Esophagus muscularis mucosa (tissue), 4 donors: ENCODE results near the gene CFAP57. TPM values are rescaled to one million over a fixed set of nuclear protein-coding genes. Genes with fewer than 3 reads are reported as not detected.

Source experiments
- DNase-seq: peaks from one replicate; pipeline ENCODE4 v3.0.0-alpha.2; 2017; ENCODE audit errors: extremely low spot score
- H3K27ac ChIP-seq, 4 donors: fragments of 200-600 bp; sonication (generic); replicated peaks in 1 of 4; 1 replicate in 3 of 4; 2 replicates in 1 of 4; pipeline ENCODE4 v1.5.1; 2016 to 2019; ENCODE audit warnings: mild to moderate bottlenecking in 1 of 4
- H3K27me3 ChIP-seq, 4 donors: fragments of 200-600 bp; sonication (generic); one replicate each; pipeline versions ENCODE4 v1.5.1 to v1.6.0; 2016 to 2019
- H3K36me3 ChIP-seq, 4 donors: fragments of 200-600 bp; sonication (generic); one replicate each; pipeline ENCODE4 v1.5.1; 2016 to 2019
- H3K4me1 ChIP-seq, 4 donors: fragments of 200-600 bp; sonication (generic); one replicate each; pipeline ENCODE4 v1.5.1; 2016 to 2019
- H3K4me3 ChIP-seq, 4 donors: fragments of 200-600 bp; sonication (generic); 1 replicate in 2 of 4; 2 replicates in 2 of 4; pipeline ENCODE4 v1.5.1; 2016 to 2019; ENCODE audit warnings: mild to moderate bottlenecking in 4 of 4, moderate library complexity in 1 of 4
- H3K9me3 ChIP-seq, 4 donors: fragments of 200-600 bp; sonication (generic); 1 replicate in 3 of 4; 2 replicates in 1 of 4; pipeline ENCODE4 v1.5.1; 2016 to 2019
- CTCF ChIP-seq, 3 experiments: fragments of 200-600 bp in 2 of 3; fragments of 450-650 bp in 1 of 3; sonication (generic) in 2 of 3; IDR thresholded peaks; one replicate each; pipeline ENCODE4 v1.5.1; 2017 to 2019; ENCODE audit warnings: antibody characterized with exemption in 3 of 3, mild to moderate bottlenecking in 2 of 3, moderate library complexity in 1 of 3
- EP300 ChIP-seq: sonication (generic); formaldehyde crosslinking; IDR thresholded peaks from one replicate; pipeline ENCODE4 v1.6.1; 2017; ENCODE audit warnings: antibody characterized with exemption
- POLR2A ChIP-seq: fragments of 450-650 bp; IDR thresholded peaks from one replicate; pipeline ENCODE4 v1.6.1; 2017; ENCODE audit warnings: antibody characterized with exemption, moderate library complexity, mild to moderate bottlenecking, low read depth
- POLR2AphosphoS5 ChIP-seq, 2 donors: sonication (generic); formaldehyde crosslinking; IDR thresholded peaks; one replicate each; pipeline ENCODE4 v1.6.1; 2017; ENCODE audit warnings: antibody characterized with exemption in 2 of 2
- WGBS: methylation state at CpG from one replicate; pipeline ENCODE4 v1.1.5; 2018; 5-methylcytosine and 5-hydroxymethylcytosine counted together
- intact Hi-C: fragments of 100-400 bp; cut with DNase I; formaldehyde crosslinking; loops from one replicate; pipeline ENCODE4 v1.15.1; 2023
- total RNA-seq, 4 donors: library from RNA; depleted of rRNA; stranded (reverse); fragments of >200 nt; gene quantifications; one replicate each; pipeline versions ENCODE4 v1.1.0 to v1.2.1, GENCODE V29; 2016

CFAP57 gene
- total RNA-seq, 4 donors from 2014 or later, result not detected

GRCh38 chr1:43282220-43283195 lies 110.4 kb downstream of the CFAP57 start:
- DNase-seq, result no peak
- WGBS, result 90% methylated on average over 9 of the region's 15 CpGs

GRCh38 chr1:43284065-43284464 lies 111.9 kb downstream of the CFAP57 start:
- peaks cover 0 to 10% (median 0%) of the 10 kb centered on the region in 4 donors for H3K27me3 ChIP-seq
- H3K36me3 ChIP-seq, result no peaks in the 10 kb centered on the region
- no peak for TF ChIP-seq EP300
- no peak for TF ChIP-seq CTCF (IDR thresholded peaks at IDR 0.05)
- TF ChIP-seq POLR2AphosphoS5 (IDR thresholded peaks at IDR 0.05), result no peak
- TF ChIP-seq POLR2A, result no peak
- DNase-seq, result no peak
- WGBS, result 91% methylated on average over 3 of the region's 3 CpGs
- no peaks in the 10 kb centered on the region for H3K4me1 ChIP-seq
- H3K4me3 ChIP-seq, result no peak overlapping the region
- H3K27ac ChIP-seq, result no peak overlapping the region
- intact Hi-C loops, result no loop called here
- H3K9me3 ChIP-seq, result no peaks in the 10 kb centered on the region

More at GRCh38 chr1:43282220-43283195, 110.4 kb downstream of the CFAP57 start:
- TF ChIP-seq POLR2A (no peak), EP300 (no peak), CTCF (IDR thresholded peaks at IDR 0.05) (no peak), POLR2AphosphoS5 (IDR thresholded peaks at IDR 0.05) (no peak)
- H3K27ac ChIP-seq, result no peak overlapping the region
- H3K4me3 ChIP-seq, result no peak overlapping the region
- intact Hi-C loops, result no loop called here
- no peaks in the 10 kb centered on the region for H3K9me3 ChIP-seq
- H3K4me1 ChIP-seq, result no peaks in the 10 kb centered on the region
- peaks cover 0 to 10% (median 0%) of the 10 kb centered on the region in 4 donors for H3K27me3 ChIP-seq
- no peaks in the 10 kb centered on the region for H3K36me3 ChIP-seq

GRCh38 chr1:43284546-43285110 lies 112.5 kb downstream of the CFAP57 start:
- Histone ChIP-seq H3K4me1 (no peaks in the 10 kb centered on the region), H3K4me3 (no peak overlapping the region), H3K27ac (no peak overlapping the region), H3K36me3 (no peaks in the 10 kb centered on the region), H3K27me3 (peaks cover 0 to 10% (median 0%) of the 10 kb centered on the region in 4 donors), H3K9me3 (no peaks in the 10 kb centered on the region)
- TF ChIP-seq CTCF (IDR thresholded peaks at IDR 0.05) (no peak), POLR2A (no peak)
- intact Hi-C loops, result no loop called here
- DNase-seq, result no peak
- 78% methylated on average over 10 of the region's 12 CpGs for WGBS

GRCh38 chr1:43285269-43285990 lies 113.3 kb downstream of the CFAP57 start, which contains the start of gene C1orf210:
Gene C1orf210, minus strand, starts transcription at chr1:43285581. Its CDS starts 2,311 bp downstream, at chr1:43283270.
- H3K4me1 ChIP-seq, result no peaks in the 10 kb centered on the region
- no peaks in the 10 kb centered on the region for H3K9me3 ChIP-seq
- DNase-seq, result no peak
- 54% methylated on average over 16 of the region's 19 CpGs for WGBS
- peak within 1 kb of the TSS in 1 of 4 donors; percentile 16 for H3K4me3 ChIP-seq
- no peak within 1 kb of the TSS for H3K27ac ChIP-seq
- TF ChIP-seq POLR2A (no peak), CTCF (IDR thresholded peaks at IDR 0.05) (no peak), POLR2AphosphoS5 (IDR thresholded peaks at IDR 0.05) (no peak), EP300 (no peak)
- H3K36me3 ChIP-seq, result no peaks in the 10 kb centered on the region
- intact Hi-C loops, result no loop called here
- peaks cover 0 to 10% (median 0%) of the 10 kb centered on the region in 4 donors for H3K27me3 ChIP-seq
